Measurements from ENCODE around the gene CLMN. TPM values are rescaled to one million over a fixed set of nuclear protein-coding genes. Genes with fewer than 3 reads are reported as not detected.
A peak's percentile ranks its signal among the peaks of the same experiment; 100 is the strongest.

CLMN gene
- total and polyA plus RNA-seq, 2 of the 8 experiments (the other 6 are each of a cell fraction or from before 2014, with no cell fraction given) = 1.6 to 8.2 TPM

- FAIRE-seq (no peak), DNase-seq (ENCODE audit: low read depth in 1 of 2, low spot score in 2 of 2) (no peak)
- no peak overlapping the region for H4K8ac ChIP-seq (ENCODE audit: extremely low read depth, insufficient read depth, low read length)
- no peak overlapping the region for H3K4ac ChIP-seq (replicated peaks; ENCODE audit: insufficient read length, low read depth, low read length)
- H3K23me2 ChIP-seq (ENCODE audit: low read depth, low read length) = no peaks in the 10 kb centered on the region; the same call in 1 of the 2 replicates
- H3K79me1 ChIP-seq (ENCODE audit: low read depth, low read length) = no peaks in the 10 kb centered on the region
- no peak overlapping the region for H3K9ac ChIP-seq (replicated peaks in 1 of 4; ENCODE audit: extremely low read depth in 1 of 4, low read depth in 3 of 4, low read length in 3 of 4)
- H2BK12ac ChIP-seq (ENCODE audit: low read depth, low read length) = no peak overlapping the region
- no peak overlapping the region for H2AK5ac ChIP-seq (ENCODE audit: low read depth, low read length)
- H3K79me2 ChIP-seq (ENCODE audit: control insufficient read depth in 1 of 2, insufficient read depth in 2 of 2, low read length in 2 of 2) = no peaks in the 10 kb centered on the region
- H2AFZ ChIP-seq (ENCODE audit: low read length) = no peak overlapping the region
- peaks cover 11 to 33% (median 23%) of the 10 kb centered on the region in 4 experiments for H3K4me1 ChIP-seq (replicated peaks in 1 of 4; ENCODE audit: control insufficient read depth in 3 of 4, insufficient read depth in 4 of 4, low read length in 3 of 4)
- no peak overlapping the region for H4K5ac ChIP-seq (ENCODE audit: insufficient read length, low read depth, low read length)
- 86% methylated on average over 4 of the region's 4 CpGs; no CpG with 5 or more reads in 1 of the 2 experiments for WGBS, 2 experiments (ENCODE audit: extremely low coverage in 1 of 2, insufficient coverage in 1 of 2, insufficient read length in 1 of 2, insufficient replicate concordance in 2 of 2, low coverage in 1 of 2, low lambda C conversion rate in 2 of 2, missing lambda C conversion rate in 1 of 2)
- H3K27ac ChIP-seq (ENCODE audit: low read depth, low read length) = no peak overlapping the region
- no peaks in the 10 kb centered on the region for H3K36me3 ChIP-seq (ENCODE audit: control insufficient read depth in 2 of 4, insufficient read depth in 4 of 4, low read length in 3 of 4)
- H4K20me1 ChIP-seq (replicated peaks in 1 of 2; ENCODE audit: control insufficient read depth in 1 of 2, insufficient read depth in 2 of 2, low read length in 2 of 2) = no peaks in the 10 kb centered on the region
- H2BK15ac ChIP-seq (ENCODE audit: low read length) = no peak overlapping the region
- H3K4me3 ChIP-seq (ENCODE audit: extremely low read depth in 1 of 4, insufficient read depth in 2 of 4, low read depth in 3 of 4, low read length in 4 of 4) = no peak overlapping the region
- H3K4me2 ChIP-seq (ENCODE audit: insufficient read depth in 1 of 2, low read depth in 2 of 2, low read length in 2 of 2) = no peak overlapping the region
- H2BK120ac ChIP-seq (replicated peaks; ENCODE audit: low read depth, low read length) = no peak overlapping the region
- no peak overlapping the region for H2BK20ac ChIP-seq (ENCODE audit: low read length)
- peaks cover 0 to 10% (median 5%) of the 10 kb centered on the region in 4 experiments; a peak in 4 of 7 replicates for H3K27me3 ChIP-seq (replicated peaks in 1 of 4; ENCODE audit: control insufficient read depth in 3 of 4, extremely low read depth in 1 of 4, insufficient read depth in 3 of 4, low read length in 3 of 4)
- H2BK5ac ChIP-seq (ENCODE audit: low read depth, low read length) = no peak overlapping the region
- ChIA-PET CTCF (ENCODE audit: partially characterized antibody) (interaction anchor here (0.9 to 1.8 kb wide), 4 partner anchors 11 to 70 kb away, joined by 3 to 10 read pairs (median 4); no protein-coding TSS in a partner anchor), POLR2A (ENCODE audit: partially characterized antibody) (interaction anchor here (1.3 kb wide), 1 partner anchor 20 kb away, joined by 3 read pairs; no protein-coding TSS in a partner anchor)
- TF ChIP-seq KDM1A (IDR thresholded peaks at IDR 0.05; ENCODE audit: borderline replicate concordance, low read length) (peak; percentile 72; the same call in 1 of the 2 replicates), CHD2 (IDR thresholded peaks at IDR 0.05; ENCODE audit: low read length) (no peak)
- no peak overlapping the region for H3K56ac ChIP-seq (replicated peaks; ENCODE audit: insufficient read length, low read depth, low read length)
- no peak overlapping the region for H3K18ac ChIP-seq (ENCODE audit: extremely low read depth, low read length)
- no peak overlapping the region for H3K23ac ChIP-seq (ENCODE audit: insufficient read length)
- H4K91ac ChIP-seq (replicated peaks; ENCODE audit: insufficient read length, low read length) = no peak overlapping the region
- H3K9me3 ChIP-seq (ENCODE audit: insufficient read depth in 2 of 2, low read depth in 1 of 2, low read length in 1 of 2) = no peaks in the 10 kb centered on the region
- H3K14ac ChIP-seq (ENCODE audit: insufficient read length) = no peak overlapping the region
Measured at GRCh38 chr14:95218006-95218405, 101.7 kb downstream of the CLMN start.

All from H1 (cell line).